ENCODE measurements around the gene RGS5.

Gene RGS5

DNA sequence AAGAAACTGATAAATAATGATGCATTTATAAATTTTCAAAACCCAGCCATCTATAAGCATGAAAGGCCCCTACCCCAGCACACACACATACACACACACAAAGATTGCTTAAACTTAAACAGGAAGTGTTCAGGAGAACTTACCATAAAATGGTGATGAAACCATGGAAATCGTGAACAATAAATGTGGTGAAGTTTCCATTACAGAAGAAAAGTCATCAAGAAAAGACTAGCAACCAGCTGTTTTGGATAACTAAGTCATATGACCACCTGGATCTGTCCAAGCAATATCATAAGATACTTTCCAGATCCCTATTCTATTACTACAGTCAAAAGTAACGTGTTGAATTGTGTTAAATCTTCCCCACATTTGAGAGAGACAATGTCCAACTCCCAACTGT is 24.1 kb downstream of the RGS5 start:
- DNase-seq = no peak

DNA sequence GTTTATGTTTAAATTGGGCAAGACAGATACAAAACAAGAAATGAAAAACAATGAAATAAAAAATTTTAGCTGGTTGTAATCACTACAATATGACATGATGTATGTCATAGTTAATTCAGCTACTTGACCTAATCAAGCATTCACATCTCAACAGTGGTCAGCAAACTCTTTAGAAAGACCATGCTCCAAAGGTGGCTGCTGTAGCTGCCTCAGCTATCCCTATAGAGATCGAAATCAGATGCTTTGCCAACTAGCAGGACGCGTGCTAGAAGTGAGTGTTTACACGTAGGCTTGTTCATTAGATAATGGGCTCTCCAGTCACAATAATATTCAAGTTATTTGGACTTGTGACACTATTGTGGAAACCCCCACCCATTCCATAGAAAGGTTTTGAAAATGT is 25.9 kb downstream of the RGS5 start:
- DNase-seq = no peak

DNA sequence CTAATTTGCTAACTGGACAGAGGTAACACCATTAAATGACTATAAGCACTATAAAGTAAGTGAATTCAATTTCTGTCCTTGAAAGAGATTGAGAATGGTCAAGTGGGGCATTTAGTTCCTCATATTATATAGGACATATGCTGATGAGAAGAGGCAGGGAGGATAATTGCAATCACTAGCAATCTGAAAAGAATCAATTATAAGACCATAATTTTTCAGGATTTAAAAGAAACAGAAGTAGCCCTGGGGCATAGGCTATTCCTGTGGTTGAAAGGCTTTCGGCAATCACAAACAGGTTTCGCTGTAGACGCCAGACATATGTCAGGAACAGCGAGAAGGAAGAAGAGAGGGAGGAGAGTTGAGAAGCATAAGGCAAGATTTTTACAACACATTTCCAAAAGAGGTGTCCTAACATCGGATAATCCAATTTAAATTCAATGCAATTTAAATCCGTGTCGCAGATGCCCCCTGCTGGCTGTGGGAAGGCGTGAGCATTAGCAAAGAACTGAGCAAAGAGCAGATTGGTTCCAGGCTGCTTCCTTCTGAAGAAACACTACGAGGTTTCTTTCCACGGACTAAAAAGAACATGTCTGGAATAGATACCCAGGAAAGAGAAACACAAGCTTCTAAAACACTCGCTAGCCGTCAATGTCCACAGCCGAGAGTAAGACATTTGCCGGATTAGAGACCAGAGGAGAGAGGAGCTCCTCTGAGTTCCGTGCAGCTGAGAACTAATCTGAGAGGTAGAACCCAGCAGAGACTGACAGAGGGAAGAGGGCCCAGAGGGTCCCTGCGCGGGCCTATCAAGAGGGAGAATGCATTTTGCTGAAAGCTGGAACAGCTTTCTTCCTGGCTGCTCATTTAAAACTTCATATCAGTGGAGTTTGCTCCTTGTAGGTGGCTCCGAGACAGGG is 27.9 kb downstream of the RGS5 start:
- DNase-seq = peak; percentile 30

DNA sequence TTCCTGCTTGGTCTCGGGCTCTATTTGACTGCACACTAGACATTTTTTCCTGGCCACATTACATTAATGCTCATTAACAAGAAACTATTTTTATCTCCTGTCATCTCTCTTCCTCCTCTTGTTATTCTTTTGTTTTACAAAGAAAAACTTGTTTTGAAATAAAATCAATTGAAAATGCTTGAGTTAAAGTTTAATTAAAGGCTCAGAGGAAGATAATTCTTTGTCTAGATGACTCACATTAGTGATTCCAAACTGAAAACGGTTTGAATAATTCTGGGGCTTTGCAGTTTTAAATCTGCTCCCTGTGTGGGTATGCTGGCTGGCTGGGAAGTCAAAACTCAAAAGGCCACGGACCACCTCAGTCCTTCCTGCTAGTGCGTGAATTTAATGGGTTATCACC is 29.6 kb downstream of the RGS5 start:
- DNase-seq = no peak

DNA sequence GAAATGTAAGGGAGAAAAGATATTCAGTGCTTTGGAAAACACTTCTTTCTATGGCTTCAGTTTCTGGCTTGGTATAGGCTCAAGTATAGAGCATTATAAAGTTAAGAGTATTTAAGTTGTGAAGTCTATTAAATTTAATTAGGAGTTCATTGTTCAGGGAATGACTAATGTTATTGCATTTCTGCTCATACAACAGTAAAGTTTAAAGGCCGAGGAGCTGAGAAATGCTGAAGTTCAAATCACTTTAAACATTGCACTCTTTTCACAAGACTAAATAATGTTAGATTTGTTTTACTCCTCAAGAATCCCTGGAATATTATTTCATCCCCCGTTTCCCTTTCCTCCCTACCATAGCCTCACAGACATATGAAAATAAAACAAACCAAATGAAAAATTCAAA is 30.1 kb downstream of the RGS5 start:
- no peak for DNase-seq

GRCh38 chr1:163171826-163172225 is 30.9 kb downstream of the RGS5 start:
- no peak for DNase-seq

- DNase-seq = peak; percentile 12
Observed at GRCh38 chr1:163170975-163171676, 31.6 kb downstream of the RGS5 start.

GRCh38 chr1:163170331-163170730 is 32.4 kb downstream of the RGS5 start:
- DNase-seq = no peak

DNA sequence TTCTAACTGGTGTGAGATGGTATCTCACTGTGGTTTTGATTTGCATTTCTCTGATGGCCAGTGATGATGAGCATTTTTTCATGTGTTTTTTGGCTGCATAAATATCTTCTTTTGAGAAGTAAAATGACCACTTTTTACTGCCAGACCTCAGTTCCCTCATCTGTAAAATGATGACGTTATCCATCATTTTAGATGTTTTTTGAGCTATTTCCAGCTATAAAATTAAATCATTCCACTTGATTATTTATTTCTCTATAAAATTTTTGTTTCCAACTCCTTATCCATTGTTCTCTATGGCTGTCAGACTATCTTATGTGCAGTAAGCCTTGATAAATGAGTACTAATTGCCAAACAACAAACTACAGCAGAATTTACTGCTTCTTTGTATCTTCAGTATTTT is 33.2 kb downstream of the RGS5 start:
- DNase-seq = no peak

DNA sequence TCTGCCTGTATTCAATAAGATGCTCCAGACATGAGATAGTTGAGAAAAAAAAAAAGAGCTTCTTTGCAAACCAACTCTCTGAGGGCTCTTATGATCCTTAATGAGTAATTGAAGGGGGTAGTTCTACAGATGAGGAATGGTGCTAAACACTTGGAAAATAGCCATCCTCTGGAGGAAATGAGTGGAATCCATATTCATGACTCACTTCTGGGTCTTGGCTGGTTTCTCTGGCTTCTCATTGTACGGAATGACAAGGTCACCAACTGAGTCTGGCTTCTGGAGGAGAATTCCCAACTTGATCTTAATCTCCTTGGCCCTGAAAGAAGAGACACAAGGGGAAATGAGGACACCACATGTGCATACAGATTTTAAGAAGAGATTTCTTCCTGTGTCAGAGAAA is 34.7 kb downstream of the RGS5 start:
- peak; percentile 12 for DNase-seq

DNA sequence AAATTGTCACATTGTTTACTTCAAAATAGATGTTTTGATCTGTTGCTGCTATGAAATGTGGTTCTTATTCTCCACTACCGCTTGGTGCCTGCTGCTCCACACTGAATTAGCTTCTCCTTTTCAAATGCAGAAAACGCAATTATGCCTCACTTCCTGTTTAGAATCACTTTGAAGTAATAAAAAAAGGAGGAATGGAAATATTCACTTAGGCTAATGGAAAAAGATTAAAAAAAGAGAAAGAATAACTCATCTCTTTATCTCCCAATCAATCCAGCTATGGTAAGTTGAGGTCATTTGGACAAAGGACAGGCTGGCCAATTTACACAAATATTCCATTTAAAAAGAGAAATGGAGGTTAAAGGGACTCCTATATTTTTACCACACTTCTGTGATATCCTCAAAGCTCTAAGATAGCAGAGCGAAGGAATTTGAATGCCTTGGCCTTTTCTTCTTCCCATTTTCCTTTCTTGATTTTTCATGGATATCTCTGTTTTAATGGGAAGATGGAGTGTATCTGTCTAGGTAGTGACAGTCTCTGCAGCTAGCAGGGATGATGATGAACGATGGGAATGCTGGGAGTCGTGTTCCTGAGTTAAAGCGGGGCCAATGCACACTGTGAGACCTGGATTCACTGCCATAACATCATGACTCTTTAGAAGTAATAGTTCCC is 35.7 kb downstream of the RGS5 start:
- DNase-seq = no peak

DNA sequence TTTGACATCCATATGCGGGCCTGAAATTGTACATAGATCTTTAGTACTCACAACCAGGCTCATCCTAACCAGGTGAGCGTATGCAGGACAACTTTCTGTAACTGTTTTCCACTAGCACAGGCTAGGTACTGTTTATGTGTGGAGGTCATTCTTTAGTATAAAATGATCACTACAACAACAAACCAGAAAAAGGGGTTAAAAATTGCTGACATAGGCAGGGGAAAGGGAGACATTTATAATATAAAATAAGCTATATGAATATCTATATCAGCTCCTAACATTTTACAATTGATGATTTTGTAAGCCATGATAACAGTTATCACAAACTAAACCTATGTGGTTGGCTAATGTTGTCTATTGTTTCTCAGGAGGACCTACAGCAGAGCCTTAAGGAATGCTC is 37.6 kb downstream of the RGS5 start:
- DNase-seq = no peak

DNA sequence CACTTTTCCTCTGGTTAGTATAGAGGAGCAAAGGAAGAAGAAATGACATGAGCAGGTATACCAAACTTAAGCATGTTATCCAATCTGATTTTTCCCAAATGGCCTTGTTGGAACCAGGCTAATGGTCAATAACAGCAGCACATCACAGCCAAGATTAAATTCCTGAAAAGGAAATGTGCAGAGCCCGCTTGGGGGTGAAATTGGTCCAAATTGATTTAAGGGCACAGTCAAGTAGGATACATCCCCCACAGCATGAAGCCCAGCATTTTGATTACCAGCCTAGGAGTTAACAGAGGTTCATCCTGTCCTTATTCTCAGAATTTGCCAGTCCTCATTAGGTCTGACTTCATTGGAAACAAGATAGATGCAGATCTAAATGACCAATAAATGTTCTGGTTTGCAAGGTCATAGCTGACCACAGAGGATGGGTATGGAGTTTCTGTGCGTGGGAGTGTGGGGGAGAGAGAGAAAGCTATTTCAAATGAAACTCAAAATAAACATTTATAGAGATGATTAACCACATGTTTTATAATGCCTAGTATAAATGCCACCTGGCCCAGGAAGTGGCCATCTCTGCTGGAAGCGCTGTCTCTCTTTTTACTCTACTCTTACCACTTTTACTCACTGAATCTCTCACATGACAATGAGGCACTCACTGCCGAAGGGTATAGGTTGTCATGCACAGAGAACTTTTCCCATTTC is 38.7 kb downstream of the RGS5 start:
- no peak for DNase-seq

- no peak for DNase-seq
Observed at GRCh38 chr1:163163163-163163562, 39.6 kb downstream of the RGS5 start.

DNA sequence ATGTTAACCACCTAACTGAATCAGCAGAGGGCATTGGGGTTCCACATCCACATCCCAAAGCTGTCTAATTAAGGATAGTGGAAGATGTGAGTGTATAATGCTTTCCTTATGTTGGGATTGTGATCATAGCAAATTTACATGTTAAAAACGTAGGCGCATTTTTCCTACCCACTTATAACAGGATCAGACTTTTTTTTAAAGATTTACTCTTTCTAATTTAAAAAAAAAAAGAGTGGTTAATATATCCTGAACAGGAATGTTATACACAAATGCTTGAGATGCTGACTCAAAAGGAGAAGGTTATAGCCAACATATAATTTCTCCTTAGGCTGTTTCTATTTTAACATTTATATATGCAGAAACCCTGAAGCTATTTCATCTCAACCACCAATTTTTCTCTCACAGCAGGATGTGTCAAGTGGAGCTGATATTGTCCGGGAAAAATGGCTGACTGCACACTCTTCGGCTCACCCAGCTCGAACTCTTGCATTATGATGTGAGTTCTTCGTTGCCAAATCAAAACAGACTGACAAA is 40.3 kb downstream of the RGS5 start:
- no peak for DNase-seq

- DNase-seq = no peak
Observed at GRCh38 chr1:163161841-163162240, 40.9 kb downstream of the RGS5 start.

- no peak for DNase-seq
Observed at GRCh38 chr1:163161337-163161736, 41.4 kb downstream of the RGS5 start.

GRCh38 chr1:163155606-163156005 is 47.1 kb downstream of the RGS5 start:
- no peak for DNase-seq

GRCh38 chr1:163148911-163149310 is 53.8 kb downstream of the RGS5 start:
- DNase-seq = no peak

GRCh38 chr1:163147019-163147418 is 55.7 kb downstream of the RGS5 start:
- DNase-seq = no peak

DNA sequence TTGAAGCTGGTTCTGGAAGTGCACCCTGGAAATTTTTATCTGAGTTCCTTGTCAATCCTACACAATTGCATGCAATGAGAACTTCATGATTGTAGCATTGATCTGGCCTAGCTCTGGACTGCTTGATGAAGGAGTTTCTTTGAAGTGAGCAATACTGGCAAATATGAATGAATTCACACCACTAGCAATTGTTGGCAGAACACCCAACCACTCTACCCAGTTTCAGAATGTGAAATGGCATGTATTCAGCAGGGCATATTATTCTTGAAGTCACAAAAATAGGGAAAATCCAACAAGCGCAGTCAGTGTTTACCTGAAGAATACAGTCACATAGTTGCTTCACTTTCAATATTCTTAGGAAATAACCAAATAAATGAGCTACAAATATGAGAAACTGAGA is 57.3 kb downstream of the RGS5 start:
- DNase-seq = no peak

DNA sequence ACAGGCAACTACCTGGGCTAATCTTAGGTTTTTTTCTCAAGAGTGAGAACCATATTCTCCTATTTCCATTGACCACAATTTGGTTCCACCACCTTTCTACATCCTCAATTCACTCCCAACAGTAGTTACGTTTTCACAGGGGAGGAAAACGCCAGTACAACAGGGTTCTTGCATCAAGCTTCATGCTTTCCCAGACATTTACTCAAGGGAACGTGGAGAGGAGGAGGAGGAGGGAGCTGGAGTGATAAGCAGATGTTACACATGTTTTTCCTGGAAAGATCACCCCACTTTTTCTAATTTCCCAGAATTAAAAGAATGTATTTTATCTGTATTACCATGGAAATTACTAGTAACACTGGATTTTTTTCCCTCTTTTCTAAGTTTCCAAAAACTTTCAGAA is 58.3 kb downstream of the RGS5 start:
- no peak for DNase-seq

- no peak for DNase-seq
Observed at GRCh38 chr1:163142152-163142551, 60.6 kb downstream of the RGS5 start.

All from NCI-H2029 treated with DMSO at 0.1 percent for 48 hours (cell line).